ENCODE data around the gene HTT-AS. TPM values are rescaled to one million over a fixed set of nuclear protein-coding genes. Genes with fewer than 3 reads are reported as not detected.

The HTT-AS gene
- total and polyA plus RNA-seq, 8 donors, result not detected

GRCh38 chr4:3091464-3091863, 17.1 kb upstream of the HTT-AS start:
- FAIRE-seq (no peak), DNase-seq (no peak), ATAC-seq (no peak)
- Histone ChIP-seq H3K36me3 (peaks cover 0 to 6% (median 0%) of the 10 kb centered on the region in 3 donors), H3K4me1 (no peaks in the 10 kb centered on the region), H3K27ac (no peak overlapping the region), H3K9me3 (no peaks in the 10 kb centered on the region), H3K27me3 (no peaks in the 10 kb centered on the region), H3K4me3 (no peak overlapping the region)
- no peak for TF ChIP-seq CTCF (IDR thresholded peaks at IDR 0.05)
- intact Hi-C loops (cut with DNase I), result no loop called here
- 34 to 39% methylated on average over 5 of the region's 5 CpGs for WGBS, 2 donors

GRCh38 chr4:3087115-3087797, 12.9 kb upstream of the HTT-AS start:
- intact Hi-C loops (cut with DNase I), result no loop called here
- FAIRE-seq (no peak), ATAC-seq (no peak), DNase-seq (no peak)
- Histone ChIP-seq H3K27ac (no peak overlapping the region), H3K36me3 (peaks cover 0 to 6% (median 0%) of the 10 kb centered on the region in 3 donors), H3K9me3 (no peaks in the 10 kb centered on the region), H3K27me3 (no peaks in the 10 kb centered on the region), H3K4me3 (no peak overlapping the region), H3K4me1 (no peaks in the 10 kb centered on the region)
- WGBS, 2 donors, result 74 to 77% methylated on average over 4 of the region's 4 CpGs
- TF ChIP-seq CTCF (IDR thresholded peaks at IDR 0.05), result no peak

GRCh38 chr4:3085948-3086670, 11.8 kb upstream of the HTT-AS start:
- WGBS, 2 donors, result 94% methylated on average over 10 of the region's 10 CpGs
- ATAC-seq (no peak), DNase-seq (no peak), FAIRE-seq (no peak)
- intact Hi-C loops (cut with DNase I), result no loop called here
- H3K27me3 ChIP-seq, result no peaks in the 10 kb centered on the region
- peaks cover 0 to 6% (median 0%) of the 10 kb centered on the region in 3 donors for H3K36me3 ChIP-seq
- TF ChIP-seq CTCF (IDR thresholded peaks at IDR 0.05), result no peak
- no peaks in the 10 kb centered on the region for H3K4me1 ChIP-seq
- no peak overlapping the region for H3K4me3 ChIP-seq
- no peak overlapping the region for H3K27ac ChIP-seq
- H3K9me3 ChIP-seq, result no peaks in the 10 kb centered on the region

GRCh38 chr4:3083732-3084131, 9.4 kb upstream of the HTT-AS start:
- Histone ChIP-seq H3K9me3 (no peaks in the 10 kb centered on the region), H3K36me3 (peaks cover 0 to 6% (median 0%) of the 10 kb centered on the region in 3 donors), H3K4me1 (no peaks in the 10 kb centered on the region), H3K27me3 (no peaks in the 10 kb centered on the region), H3K4me3 (no peak overlapping the region), H3K27ac (no peak overlapping the region)
- ATAC-seq (no peak), FAIRE-seq (no peak), DNase-seq (no peak)
- intact Hi-C loops (cut with DNase I), result no loop called here
- WGBS, 2 donors, result 17 to 38% methylated on average over 1 of the region's 1 CpG
- no peak for TF ChIP-seq CTCF (IDR thresholded peaks at IDR 0.05)
